HFFc6 (cell line): ENCODE measurements around the gene ZCCHC14. TPM values are rescaled to one million over a fixed set of nuclear protein-coding genes. Genes with fewer than 3 reads are reported as not detected.
"Not testable (repeated sequence)": the region's sequence is repeated elsewhere in the genome, so short reads cannot be mapped to it uniquely, and the experiment has no call there.

Source experiments
- DNase-seq: peaks from one replicate; pipeline ENCODE4 v3.0.0-alpha.2; 2018
- H3K27ac Mint-ChIP-seq: 2 replicates; pipeline ENCODE4 v1.8.0; 2020; ENCODE audit warnings: mild to moderate bottlenecking, mixed read lengths
- H3K27me3 Mint-ChIP-seq: 2 replicates; pipeline ENCODE4 v1.8.0; 2021; ENCODE audit warnings: mild to moderate bottlenecking, moderate library complexity, mixed read lengths; ENCODE audit not compliant: insufficient read depth
- H3K36me3 Mint-ChIP-seq: 2 replicates; pipeline ENCODE4 v1.8.0; 2021; ENCODE audit warnings: low read depth, mixed read lengths
- H3K4me1 Mint-ChIP-seq: 2 replicates; pipeline ENCODE4 v1.8.0; 2020; ENCODE audit warnings: low read depth, mixed read lengths
- H3K4me3 Mint-ChIP-seq: 2 replicates; pipeline ENCODE4 v1.8.0; 2020; ENCODE audit warnings: mild to moderate bottlenecking, moderate library complexity, mixed read lengths
- H3K9me3 Mint-ChIP-seq: 2 replicates; pipeline ENCODE4 v1.8.0; 2020; ENCODE audit warnings: mild to moderate bottlenecking, mixed read lengths
- CTCF ChIP-seq: fragments of 200-600 bp; sonication (generic); IDR thresholded peaks from 2 replicates; pipeline ENCODE4 v1.5.0; 2021; ENCODE audit warnings: antibody characterized with exemption, mild to moderate bottlenecking
- total RNA-seq, 6 experiments: library from RNA; stranded (reverse); fragmentation: NEBNext Ultra II Directional; extraction: Animal tissue kit (Norgen Biotek cat#: 25700); gene quantifications; 2 replicates in 1 of 6; 3 replicates in 5 of 6; pipeline ENCODE4 v1.2.3, GENCODE V29; 2021

Gene ZCCHC14
- total RNA-seq, 6 experiments from 2014 or later = 10.6 to 13.7 (median 13.3) TPM

GRCh38 chr16:87518430-87519051 is 25.7 kb upstream of the ZCCHC14 start:
- H3K9me3 Mint-ChIP-seq, H3K27me3 Mint-ChIP-seq, H3K4me3 Mint-ChIP-seq, H3K36me3 Mint-ChIP-seq: not testable (repeated sequence)
- H3K27ac Mint-ChIP-seq = peak overlapping the region; percentile 55
- DNase-seq = peak; percentile 34
- peaks cover 20% of the 10 kb centered on the region for H3K4me1 Mint-ChIP-seq

- not testable (repeated sequence) for H3K4me3 Mint-ChIP-seq, DNase-seq, H3K27me3 Mint-ChIP-seq, H3K36me3 Mint-ChIP-seq, H3K9me3 Mint-ChIP-seq
- H3K4me1 Mint-ChIP-seq = peaks cover 20% of the 10 kb centered on the region
- peak overlapping the region; percentile 26; the same call in 1 of the 2 replicates for H3K27ac Mint-ChIP-seq
Observed at GRCh38 chr16:87517610-87518429, 25.0 kb upstream of the ZCCHC14 start.

GRCh38 chr16:87516361-87516760 is 23.5 kb upstream of the ZCCHC14 start:
- no peak for DNase-seq
- no peaks in the 10 kb centered on the region for H3K36me3 Mint-ChIP-seq
- H3K4me3 Mint-ChIP-seq = no peak overlapping the region
- TF ChIP-seq CTCF = no peak
- H3K9me3 Mint-ChIP-seq = no peaks in the 10 kb centered on the region
- H3K27me3 Mint-ChIP-seq = peaks cover 6% of the 10 kb centered on the region
- H3K27ac Mint-ChIP-seq = no peak overlapping the region
- peaks cover 20% of the 10 kb centered on the region for H3K4me1 Mint-ChIP-seq

- Mint-ChIP-seq H3K27me3 (peaks cover 6% of the 10 kb centered on the region), H3K36me3 (no peaks in the 10 kb centered on the region), H3K4me3 (no peak overlapping the region), H3K9me3 (no peaks in the 10 kb centered on the region), H3K4me1 (peaks cover 20% of the 10 kb centered on the region), H3K27ac (no peak overlapping the region)
- TF ChIP-seq CTCF = no peak
- no peak for DNase-seq
Observed at GRCh38 chr16:87515475-87516330, 22.9 kb upstream of the ZCCHC14 start.

GRCh38 chr16:87509778-87510177 is 17.0 kb upstream of the ZCCHC14 start:
- H3K27me3 Mint-ChIP-seq = peaks cover 16% of the 10 kb centered on the region
- not testable (repeated sequence) for H3K4me1 Mint-ChIP-seq, H3K9me3 Mint-ChIP-seq, H3K4me3 Mint-ChIP-seq, H3K36me3 Mint-ChIP-seq, DNase-seq, H3K27ac Mint-ChIP-seq

- Mint-ChIP-seq H3K4me3 (no peak overlapping the region), H3K9me3 (peaks cover 4% of the 10 kb centered on the region; the same call in 1 of the 2 replicates), H3K4me1 (no peaks in the 10 kb centered on the region), H3K27ac (no peak overlapping the region), H3K36me3 (no peaks in the 10 kb centered on the region), H3K27me3 (peaks cover 18% of the 10 kb centered on the region)
- no peak for TF ChIP-seq CTCF
- DNase-seq = no peak
Observed at GRCh38 chr16:87507351-87508069, 14.7 kb upstream of the ZCCHC14 start.
